ENCODE results near the gene SPIB.

Gene SPIB

GRCh38 chr19:50406156-50406820, 12.4 kb upstream of the SPIB start:
- TF ChIP-seq, protein P1, sequence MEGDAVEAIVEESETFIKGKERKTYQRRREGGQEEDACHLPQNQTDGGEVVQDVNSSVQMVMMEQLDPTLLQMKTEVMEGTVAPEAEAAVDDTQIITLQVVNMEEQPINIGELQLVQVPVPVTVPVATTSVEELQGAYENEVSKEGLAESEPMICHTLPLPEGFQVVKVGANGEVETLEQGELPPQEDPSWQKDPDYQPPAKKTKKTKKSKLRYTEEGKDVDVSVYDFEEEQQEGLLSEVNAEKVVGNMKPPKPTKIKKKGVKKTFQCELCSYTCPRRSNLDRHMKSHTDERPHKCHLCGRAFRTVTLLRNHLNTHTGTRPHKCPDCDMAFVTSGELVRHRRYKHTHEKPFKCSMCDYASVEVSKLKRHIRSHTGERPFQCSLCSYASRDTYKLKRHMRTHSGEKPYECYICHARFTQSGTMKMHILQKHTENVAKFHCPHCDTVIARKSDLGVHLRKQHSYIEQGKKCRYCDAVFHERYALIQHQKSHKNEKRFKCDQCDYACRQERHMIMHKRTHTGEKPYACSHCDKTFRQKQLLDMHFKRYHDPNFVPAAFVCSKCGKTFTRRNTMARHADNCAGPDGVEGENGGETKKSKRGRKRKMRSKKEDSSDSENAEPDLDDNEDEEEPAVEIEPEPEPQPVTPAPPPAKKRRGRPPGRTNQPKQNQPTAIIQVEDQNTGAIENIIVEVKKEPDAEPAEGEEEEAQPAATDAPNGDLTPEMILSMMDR (IDR thresholded peaks at IDR 0.05; ENCODE audit: low read length, missing control alignments): no peak
- DNase-seq (ENCODE audit: low read depth): no peak
- no peak overlapping the region for H3K4me3 ChIP-seq (replicated peaks; ENCODE audit: low read depth, low read length)

GRCh38 chr19:50406829-50407228, 11.9 kb upstream of the SPIB start:
- TF ChIP-seq, protein P1 (IDR thresholded peaks at IDR 0.05; ENCODE audit: low read length, missing control alignments): no peak
- DNase-seq (ENCODE audit: low read depth): no peak
- no peak overlapping the region for H3K4me3 ChIP-seq (replicated peaks; ENCODE audit: low read depth, low read length)

DNA sequence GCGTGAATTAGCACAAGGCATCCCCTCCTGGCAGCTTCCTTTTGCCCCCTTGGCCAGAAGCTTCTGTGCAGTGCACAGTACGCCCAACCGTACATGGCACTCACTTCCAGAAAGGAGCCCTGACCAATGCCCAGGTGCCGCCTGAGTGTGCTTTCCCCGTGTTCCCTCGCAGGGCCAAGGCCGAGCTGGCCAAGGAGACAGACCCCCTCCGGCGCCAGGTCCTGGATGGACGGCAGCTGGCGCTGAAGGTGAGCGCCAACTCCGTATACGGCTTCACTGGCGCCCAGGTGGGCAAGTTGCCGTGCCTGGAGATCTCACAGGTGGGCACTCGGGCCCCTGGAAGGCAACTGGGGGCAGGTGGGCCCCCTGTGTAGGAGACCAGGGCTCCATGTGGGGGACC, 9.4 kb upstream of the SPIB start:
- TF ChIP-seq, protein P1 (IDR thresholded peaks at IDR 0.05; ENCODE audit: low read length, missing control alignments): no peak
- H3K4me3 ChIP-seq (replicated peaks; ENCODE audit: low read depth, low read length): no peak overlapping the region
- DNase-seq (ENCODE audit: low read depth): no peak

- no peak overlapping the region for H3K4me3 ChIP-seq (replicated peaks; ENCODE audit: low read depth, low read length)
- no peak for DNase-seq (ENCODE audit: low read depth)
- TF ChIP-seq, protein P1 (IDR thresholded peaks at IDR 0.05; ENCODE audit: low read length, missing control alignments): no peak
Measured at GRCh38 chr19:50410109-50410508, 8.6 kb upstream of the SPIB start.

- DNase-seq (ENCODE audit: low read depth): no peak
- H3K4me3 ChIP-seq (replicated peaks; ENCODE audit: low read depth, low read length): no peak overlapping the region
- TF ChIP-seq, protein P1 (IDR thresholded peaks at IDR 0.05; ENCODE audit: low read length, missing control alignments): no peak
Measured at GRCh38 chr19:50412419-50412818, 6.3 kb upstream of the SPIB start.

GRCh38 chr19:50413096-50413495, 5.6 kb upstream of the SPIB start:
- no peak for DNase-seq (ENCODE audit: low read depth)
- TF ChIP-seq, protein P1 (IDR thresholded peaks at IDR 0.05; ENCODE audit: low read length, missing control alignments): no peak
- H3K4me3 ChIP-seq (replicated peaks; ENCODE audit: low read depth, low read length): no peak overlapping the region

DNA sequence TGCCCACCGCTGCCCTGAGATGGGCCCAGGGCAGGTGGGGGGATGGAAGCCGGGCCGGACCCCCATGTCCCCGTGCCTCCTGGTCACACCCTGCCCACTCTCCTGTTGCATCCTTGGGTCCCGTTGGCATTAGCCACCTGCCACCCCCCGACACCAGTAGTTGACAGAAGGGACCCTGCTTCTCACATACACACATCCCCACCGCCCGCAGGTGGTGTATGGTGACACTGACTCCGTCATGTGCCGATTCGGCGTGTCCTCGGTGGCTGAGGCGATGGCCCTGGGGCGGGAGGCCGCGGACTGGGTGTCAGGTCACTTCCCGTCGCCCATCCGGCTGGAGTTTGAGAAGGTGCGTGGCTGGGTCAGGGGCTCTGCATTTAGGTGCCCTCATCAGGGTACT, 5.2 kb upstream of the SPIB start:
- TF ChIP-seq, protein P1 (IDR thresholded peaks at IDR 0.05; ENCODE audit: low read length, missing control alignments): no peak
- no peak overlapping the region for H3K4me3 ChIP-seq (replicated peaks; ENCODE audit: low read depth, low read length)
- no peak for DNase-seq (ENCODE audit: low read depth)

All from fibroblast of pulmonary artery (primary cell).